ENCODE results near the gene KCNJ11. TPM values are rescaled to one million over a fixed set of nuclear protein-coding genes. Genes with fewer than 3 reads are reported as not detected.

The KCNJ11 gene
- total and polyA plus RNA-seq, 2 experiments from 2014 or later, result not detected

- H3K79me2 ChIP-seq (ENCODE audit: insufficient read depth), result no peaks in the 10 kb centered on the region
- H2AFZ ChIP-seq, result no peak overlapping the region
- no peaks in the 10 kb centered on the region for H3K9me3 ChIP-seq (ENCODE audit: low read depth)
- TF ChIP-seq EZH2 (IDR thresholded peaks at IDR 0.05; ENCODE audit: insufficient read depth, poor library complexity, severe bottlenecking) (no peak), EZH2phosphoT487 (IDR thresholded peaks at IDR 0.05; ENCODE audit: insufficient read depth, low read depth) (no peak)
- H3F3A ChIP-seq (ENCODE audit: insufficient read depth), result no peaks in the 10 kb centered on the region
- no peaks in the 10 kb centered on the region for H4K20me1 ChIP-seq (ENCODE audit: insufficient read depth)
- H3K4me2 ChIP-seq (ENCODE audit: unreplicated experiment), result no peak overlapping the region
- no peak overlapping the region for H3K27ac ChIP-seq
- no peaks in the 10 kb centered on the region for H3K4me1 ChIP-seq (ENCODE audit: insufficient read depth)
- DNase-seq, result no peak
- WGBS, 2 experiments (ENCODE audit: low coverage in 1 of 2, low lambda C conversion rate in 2 of 2, missing lambda C conversion rate in 2 of 2), result 44 to 58% methylated on average over 2 of the region's 2 CpGs
- no peaks in the 10 kb centered on the region for H3K9me2 ChIP-seq (ENCODE audit: insufficient read depth)
- no peaks in the 10 kb centered on the region for H3K36me3 ChIP-seq (ENCODE audit: low read depth)
- H3K9ac ChIP-seq, result no peak overlapping the region
- no peak overlapping the region for H3K4me3 ChIP-seq
- in situ Hi-C loops (cut with MboI), result no loop called here
- H3K27me3 ChIP-seq (replicated peaks; ENCODE audit: insufficient read depth), result no peaks in the 10 kb centered on the region; the same call in 1 of the 2 replicates
These were observed 12.9 kb upstream of the KCNJ11 start for GRCh38 chr11:17401316-17401715.

GRCh38 chr11:17400048-17400775, 11.8 kb upstream of the KCNJ11 start:
- in situ Hi-C loops (cut with MboI), result no loop called here

GRCh38 chr11:17399236-17399635, 10.8 kb upstream of the KCNJ11 start:
- H3K4me2 ChIP-seq (ENCODE audit: unreplicated experiment), result no peak overlapping the region
- H3K27me3 ChIP-seq (replicated peaks; ENCODE audit: insufficient read depth), result no peaks in the 10 kb centered on the region; the same call in 1 of the 2 replicates
- no peaks in the 10 kb centered on the region for H3K9me2 ChIP-seq (ENCODE audit: insufficient read depth)
- H3K9ac ChIP-seq, result no peak overlapping the region
- no peak overlapping the region for H2AFZ ChIP-seq
- H3K9me3 ChIP-seq (ENCODE audit: low read depth), result no peaks in the 10 kb centered on the region
- no peaks in the 10 kb centered on the region for H3K36me3 ChIP-seq (ENCODE audit: low read depth)
- no peaks in the 10 kb centered on the region for H3F3A ChIP-seq (ENCODE audit: insufficient read depth)
- DNase-seq, result no peak
- no peak overlapping the region for H3K27ac ChIP-seq
- TF ChIP-seq EZH2 (IDR thresholded peaks at IDR 0.05; ENCODE audit: insufficient read depth, poor library complexity, severe bottlenecking) (no peak), EZH2phosphoT487 (IDR thresholded peaks at IDR 0.05; ENCODE audit: insufficient read depth, low read depth) (no peak)
- no peaks in the 10 kb centered on the region for H4K20me1 ChIP-seq (ENCODE audit: insufficient read depth)
- H3K4me3 ChIP-seq, result no peak overlapping the region
- H3K79me2 ChIP-seq (ENCODE audit: insufficient read depth), result no peaks in the 10 kb centered on the region
- no peaks in the 10 kb centered on the region for H3K4me1 ChIP-seq (ENCODE audit: insufficient read depth)
- in situ Hi-C loops (cut with MboI), result no loop called here

More at GRCh38 chr11:17400048-17400775, 11.8 kb upstream of the KCNJ11 start:
- Histone ChIP-seq H4K20me1 (ENCODE audit: insufficient read depth) (no peaks in the 10 kb centered on the region), H3K9ac (no peak overlapping the region), H3K36me3 (ENCODE audit: low read depth) (no peaks in the 10 kb centered on the region), H2AFZ (no peak overlapping the region), H3K9me3 (ENCODE audit: low read depth) (no peaks in the 10 kb centered on the region), H3K27ac (no peak overlapping the region), H3K4me2 (ENCODE audit: unreplicated experiment) (no peak overlapping the region), H3K79me2 (ENCODE audit: insufficient read depth) (no peaks in the 10 kb centered on the region), H3K4me1 (ENCODE audit: insufficient read depth) (no peaks in the 10 kb centered on the region), H3F3A (ENCODE audit: insufficient read depth) (no peaks in the 10 kb centered on the region), H3K4me3 (no peak overlapping the region), H3K9me2 (ENCODE audit: insufficient read depth) (no peaks in the 10 kb centered on the region), H3K27me3 (replicated peaks; ENCODE audit: insufficient read depth) (no peaks in the 10 kb centered on the region; the same call in 1 of the 2 replicates)
- 74 to 76% methylated on average over 19 of the region's 19 CpGs for WGBS, 2 experiments (ENCODE audit: low coverage in 1 of 2, low lambda C conversion rate in 2 of 2, missing lambda C conversion rate in 2 of 2)
- no peak for TF ChIP-seq EZH2phosphoT487 (IDR thresholded peaks at IDR 0.05; ENCODE audit: insufficient read depth, low read depth)
- TF ChIP-seq EZH2 (IDR thresholded peaks at IDR 0.05; ENCODE audit: insufficient read depth, poor library complexity, severe bottlenecking), result no peak
- no peak for DNase-seq

DNA sequence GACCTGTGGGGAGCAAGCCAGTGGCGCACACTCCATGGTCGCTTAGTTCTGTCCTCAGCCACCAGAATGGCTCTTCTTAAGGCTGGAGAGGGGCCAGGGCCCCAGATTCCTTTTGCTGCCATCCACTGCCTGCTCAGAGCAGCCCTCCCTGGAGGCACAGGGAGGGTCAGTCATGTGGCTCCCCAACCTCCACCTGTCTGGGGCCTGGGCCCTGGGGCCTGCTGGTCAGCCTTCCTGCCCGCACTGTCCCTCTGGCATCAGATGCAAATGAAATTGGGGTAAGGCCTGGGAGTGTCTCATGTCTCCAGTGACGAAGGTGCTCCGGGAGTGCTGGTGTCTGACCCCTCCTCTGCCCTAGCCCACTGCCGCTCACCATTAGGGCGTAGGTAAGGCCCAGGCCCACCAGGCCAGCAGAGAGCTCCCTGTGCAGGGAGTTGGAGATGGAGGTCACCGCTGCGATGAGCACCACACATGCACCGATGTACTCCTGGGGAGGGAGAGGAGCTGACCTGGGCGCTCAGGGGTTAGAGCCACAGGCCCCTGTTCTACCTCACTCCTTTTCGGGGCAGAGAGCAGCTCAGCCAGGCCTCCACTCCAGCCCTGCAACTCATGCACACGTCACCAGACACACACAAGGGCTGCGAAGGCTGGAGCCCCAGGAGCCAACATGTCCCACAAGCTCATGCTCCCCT, 9.0 kb upstream of the KCNJ11 start:
- no peaks in the 10 kb centered on the region for H3K36me3 ChIP-seq (ENCODE audit: low read depth)
- H3K27me3 ChIP-seq (replicated peaks; ENCODE audit: insufficient read depth), result no peaks in the 10 kb centered on the region; the same call in 1 of the 2 replicates
- no peak overlapping the region for H3K4me2 ChIP-seq (ENCODE audit: unreplicated experiment)
- H3K9me2 ChIP-seq (ENCODE audit: insufficient read depth), result no peaks in the 10 kb centered on the region
- no peaks in the 10 kb centered on the region for H3F3A ChIP-seq (ENCODE audit: insufficient read depth)
- in situ Hi-C loops (cut with MboI), result no loop called here
- H3K4me3 ChIP-seq, result no peak overlapping the region
- 64 to 68% methylated on average over 11 to 14 of the region's 14 CpGs for WGBS, 2 experiments (ENCODE audit: low coverage in 1 of 2, low lambda C conversion rate in 2 of 2, missing lambda C conversion rate in 2 of 2)
- no peaks in the 10 kb centered on the region for H4K20me1 ChIP-seq (ENCODE audit: insufficient read depth)
- no peaks in the 10 kb centered on the region for H3K9me3 ChIP-seq (ENCODE audit: low read depth)
- no peaks in the 10 kb centered on the region for H3K4me1 ChIP-seq (ENCODE audit: insufficient read depth)
- H3K9ac ChIP-seq, result no peak overlapping the region
- no peak overlapping the region for H2AFZ ChIP-seq
- TF ChIP-seq EZH2phosphoT487 (IDR thresholded peaks at IDR 0.05; ENCODE audit: insufficient read depth, low read depth), result no peak
- no peak for TF ChIP-seq EZH2 (IDR thresholded peaks at IDR 0.05; ENCODE audit: insufficient read depth, poor library complexity, severe bottlenecking)
- no peaks in the 10 kb centered on the region for H3K79me2 ChIP-seq (ENCODE audit: insufficient read depth)
- H3K27ac ChIP-seq, result no peak overlapping the region
- no peak for DNase-seq
